GM23338 (cell line): ENCODE data around the gene COX11. TPM values are rescaled to one million over a fixed set of nuclear protein-coding genes. Genes with fewer than 3 reads are reported as not detected.

ENCODE experiments used
- ATAC-seq: fragments of 200-7000 bp; cut with Tn5 transposase; 3 replicates; pipeline ENCODE4 v1.9.1; 2020
- DNase-seq: peaks from one replicate; pipeline ENCODE4 v3.0.0-alpha.2; 2015; ENCODE audit warnings: low spot score
- H2AFZ ChIP-seq: fragments of 200-600 bp; sonication (generic); 2 replicates; pipeline ENCODE4 v1.8.0; 2016; ENCODE audit warnings: antibody characterized with exemption, mild to moderate bottlenecking, moderate library complexity
- H3F3A ChIP-seq: fragments of 200-600 bp; sonication (generic); replicated peaks from 2 replicates; pipeline ENCODE4 v1.8.0; 2017; ENCODE audit warnings: antibody characterized with exemption, mixed run types, low read depth
- H3K27ac ChIP-seq: fragments of 200-600 bp; sonication (generic); 2 replicates; pipeline ENCODE4 v1.6.1; 2016; ENCODE audit warnings: low read depth
- H3K27me3 ChIP-seq: fragments of 200-600 bp; sonication (generic); 2 replicates; pipeline ENCODE4 v1.8.0; 2016; ENCODE audit warnings: mild to moderate bottlenecking, mixed run types, moderate library complexity; ENCODE audit not compliant: insufficient read depth
- H3K36me3 ChIP-seq: fragments of 200-600 bp; sonication (generic); 2 replicates; pipeline ENCODE4 v1.8.0; 2016; ENCODE audit warnings: mild to moderate bottlenecking; ENCODE audit not compliant: insufficient read depth
- H3K4me1 ChIP-seq: fragments of 200-600 bp; sonication (generic); 2 replicates; pipeline ENCODE4 v1.8.0; 2016; ENCODE audit warnings: mild to moderate bottlenecking, moderate library complexity; ENCODE audit not compliant: insufficient read depth
- H3K4me2 ChIP-seq: fragments of 200-600 bp; sonication (generic); 2 replicates; pipeline ENCODE4 v1.7.1; 2017; ENCODE audit warnings: mixed run types
- H3K4me3 ChIP-seq: fragments of 200-600 bp; sonication (generic); 2 replicates; pipeline ENCODE4 v1.6.1; 2016; ENCODE audit warnings: mixed run types
- H3K79me2 ChIP-seq: fragments of 200-600 bp; sonication (generic); replicated peaks from 2 replicates; pipeline ENCODE4 v1.8.0; 2017; ENCODE audit warnings: mild to moderate bottlenecking; ENCODE audit not compliant: insufficient read depth
- H3K9me2 ChIP-seq: fragments of 200-600 bp; sonication (generic); 2 replicates; pipeline ENCODE4 v1.8.0; 2017; ENCODE audit not compliant: insufficient read depth
- H4K20me1 ChIP-seq: fragments of 200-600 bp; sonication (generic); replicated peaks from 2 replicates; pipeline ENCODE4 v1.8.0; 2017; ENCODE audit warnings: mild to moderate bottlenecking; ENCODE audit not compliant: insufficient read depth
- H3K27ac Mint-ChIP-seq: 2 replicates; pipeline ENCODE4 v1.8.0; 2020; ENCODE audit warnings: inconsistent platforms, mild to moderate bottlenecking, moderate library complexity, mixed read lengths
- H3K27me3 Mint-ChIP-seq: 3 replicates; pipeline ENCODE4 v1.8.0; 2022; ENCODE audit warnings: low read depth, mild to moderate bottlenecking, moderate library complexity, mixed read lengths, inconsistent platforms; ENCODE audit not compliant: insufficient read depth, poor library complexity
- H3K36me3 Mint-ChIP-seq: 3 replicates; pipeline ENCODE4 v1.8.0; 2021; ENCODE audit warnings: low read depth, mild to moderate bottlenecking, inconsistent platforms, moderate library complexity, mixed read lengths
- H3K4me1 Mint-ChIP-seq: 3 replicates; pipeline ENCODE4 v1.8.0; 2020; ENCODE audit warnings: mild to moderate bottlenecking, inconsistent platforms, mixed read lengths
- H3K4me3 Mint-ChIP-seq: 3 replicates; pipeline ENCODE4 v1.8.0; 2021; ENCODE audit warnings: moderate library complexity, mild to moderate bottlenecking, inconsistent platforms, mixed read lengths
- H3K9me3 Mint-ChIP-seq: 3 replicates; pipeline ENCODE4 v1.8.0; 2020; ENCODE audit warnings: moderate library complexity, mild to moderate bottlenecking, inconsistent platforms, mixed read lengths
- CREB1 ChIP-seq: fragments of 250-450 bp; sonication (Bioruptor Pico); IDR thresholded peaks from 2 replicates; pipeline ENCODE4 v1.5.0; 2020; ENCODE audit warnings: low read depth, mild to moderate bottlenecking, moderate library complexity
- CTCF ChIP-seq, 2 experiments: fragments of 200-600 bp in 1 of 2; sonication (generic) in 1 of 2; conservative IDR thresholded peaks; 2 replicates each; pipeline versions ENCODE4 v1.5.1 to v1.6.1; 2016 to 2017; ENCODE audit warnings: antibody characterized with exemption in 2 of 2, low read depth in 2 of 2, mild to moderate bottlenecking in 2 of 2, moderate library complexity in 1 of 2
- ETS1 ChIP-seq: IDR thresholded peaks from 2 replicates; pipeline ENCODE4 v1.6.1; 2016; ENCODE audit warnings: antibody characterized with exemption
- EZH2 ChIP-seq: fragments of 200-600 bp; sonication (generic); IDR thresholded peaks from one replicate; pipeline ENCODE4 v1.8.0; 2017; ENCODE audit warnings: antibody characterized with exemption, mild to moderate bottlenecking, low read depth; ENCODE audit not compliant: unreplicated experiment
- EZH2phosphoT487 ChIP-seq: fragments of 200-600 bp; sonication (generic); IDR thresholded peaks from one replicate; pipeline ENCODE4 v1.8.1; 2018; ENCODE audit warnings: antibody characterized with exemption; ENCODE audit not compliant: unreplicated experiment
- JUNB ChIP-seq: IDR thresholded peaks from one replicate; pipeline ENCODE4 v1.6.1; 2016; ENCODE audit warnings: antibody characterized with exemption; ENCODE audit not compliant: unreplicated experiment
- NANOG ChIP-seq: IDR thresholded peaks from 2 replicates; pipeline ENCODE4 v1.6.1; 2016; ENCODE audit warnings: antibody characterized with exemption, borderline replicate concordance
- POLR2AphosphoS5 ChIP-seq: IDR thresholded peaks from 2 replicates; pipeline ENCODE4 v1.6.1; 2016; ENCODE audit warnings: antibody characterized with exemption, low read depth
- REST ChIP-seq: IDR thresholded peaks from one replicate; pipeline ENCODE4 v1.6.1; 2018; ENCODE audit warnings: antibody characterized with exemption; ENCODE audit not compliant: unreplicated experiment
- STAT1 ChIP-seq: IDR thresholded peaks from one replicate; pipeline ENCODE4 v1.6.1; 2016; ENCODE audit warnings: antibody characterized with exemption; ENCODE audit not compliant: unreplicated experiment
- ZNF114 ChIP-seq: fragments of 250-450 bp; sonication (Bioruptor Pico); IDR thresholded peaks from 2 replicates; pipeline ENCODE4 v1.5.0; 2020; ENCODE audit warnings: mild to moderate bottlenecking, moderate library complexity
- ZNF331 ChIP-seq: fragments of 250-450 bp; sonication (Bioruptor Pico); IDR thresholded peaks from 2 replicates; pipeline ENCODE4 v1.5.0; 2020; ENCODE audit warnings: low read depth, mild to moderate bottlenecking, moderate library complexity
- polyA plus RNA-seq: library from polyadenylated mRNA; unstranded; fragments of >200 nt; fragmentation: Nextera tagmentation; extraction: Ambion mirVana; gene quantifications from 2 replicates; pipeline ENCODE4 v1.2.1, GENCODE V29; 2016
- total RNA-seq: library from RNA; depleted of rRNA; stranded (reverse); fragments of >200 nt; shearing (Covaris generic); gene quantifications from 2 replicates; pipeline ENCODE4 v1.2.3, GENCODE V29; 2014

The COX11 gene
- total and polyA plus RNA-seq, 2 experiments from 2014 or later: 53.7 to 56.7 TPM

- no peak for TF ChIP-seq REST
- TF ChIP-seq EZH2phosphoT487: no peak
- no peak for TF ChIP-seq JUNB
- TF ChIP-seq ZNF331 (CRISPR knock-in tag): no peak
- TF ChIP-seq ETS1: no peak
- TF ChIP-seq POLR2AphosphoS5: no peak
These were observed 31.4 kb downstream of the COX11 start (continued) for GRCh38 chr17:54937018-54937417.

- Histone ChIP-seq H3K36me3 (peaks cover 76% of the 10 kb centered on the region), H2AFZ (no peak overlapping the region), H4K20me1 (0 out of 2 replicates have a peak, but pooled peaks cover 3% of the 10 kb centered on the region), H3K4me1 (no peaks in the 10 kb centered on the region), H3F3A (no peaks in the 10 kb centered on the region), H3K4me2 (no peak overlapping the region), H3K27ac (no peak overlapping the region), H3K9me2 (no peaks in the 10 kb centered on the region), H3K27me3 (no peaks in the 10 kb centered on the region), H3K79me2 (no peaks in the 10 kb centered on the region), H3K4me3 (no peak overlapping the region)
- Mint-ChIP-seq H3K9me3 (no peaks in the 10 kb centered on the region), H3K36me3 (peaks cover 86% of the 10 kb centered on the region), H3K4me3 (no peak overlapping the region), H3K27ac (no peak overlapping the region), H3K4me1 (no peaks in the 10 kb centered on the region), H3K27me3 (peaks cover 3% of the 10 kb centered on the region)
- ATAC-seq (no peak), DNase-seq (no peak)
- TF ChIP-seq CTCF (conservative IDR thresholded peaks at IDR 0.05; ENCODE audit: low read depth in 2 of 2) (no peak), EZH2 (no peak), ZNF331 (CRISPR knock-in tag) (no peak), ZNF114 (CRISPR knock-in tag) (no peak), ETS1 (no peak), EZH2phosphoT487 (no peak), REST (no peak), CREB1 (CRISPR knock-in tag) (no peak), NANOG (no peak), STAT1 (no peak)
These were observed 33.0 kb downstream of the COX11 start for GRCh38 chr17:54935471-54935870.
